Measurements from ENCODE around the gene COL18A1.
"Not testable (repeated sequence)": the region's sequence is repeated elsewhere in the genome, so short reads cannot be mapped to it uniquely, and the experiment has no call there.

DNA sequence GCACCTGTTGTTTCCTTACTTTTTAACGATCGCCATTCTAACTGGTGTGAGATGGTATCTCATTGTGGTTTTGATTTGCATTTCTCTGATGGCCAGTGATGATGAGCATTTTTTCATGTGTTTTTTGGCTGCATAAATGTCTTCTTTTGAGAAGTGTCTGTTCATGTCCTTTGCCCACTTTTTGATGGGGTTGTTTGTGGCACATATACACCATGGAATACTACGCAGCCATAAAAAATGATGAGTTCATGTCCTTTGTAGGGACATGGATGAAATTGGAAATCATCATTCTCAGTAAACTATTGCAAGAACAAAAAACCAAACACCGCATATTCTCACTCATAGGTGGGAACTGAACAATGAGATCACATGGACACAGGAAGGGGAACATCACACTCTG is 98.3 kb downstream of the COL18A1 start:
- TF ChIP-seq, protein P1, sequence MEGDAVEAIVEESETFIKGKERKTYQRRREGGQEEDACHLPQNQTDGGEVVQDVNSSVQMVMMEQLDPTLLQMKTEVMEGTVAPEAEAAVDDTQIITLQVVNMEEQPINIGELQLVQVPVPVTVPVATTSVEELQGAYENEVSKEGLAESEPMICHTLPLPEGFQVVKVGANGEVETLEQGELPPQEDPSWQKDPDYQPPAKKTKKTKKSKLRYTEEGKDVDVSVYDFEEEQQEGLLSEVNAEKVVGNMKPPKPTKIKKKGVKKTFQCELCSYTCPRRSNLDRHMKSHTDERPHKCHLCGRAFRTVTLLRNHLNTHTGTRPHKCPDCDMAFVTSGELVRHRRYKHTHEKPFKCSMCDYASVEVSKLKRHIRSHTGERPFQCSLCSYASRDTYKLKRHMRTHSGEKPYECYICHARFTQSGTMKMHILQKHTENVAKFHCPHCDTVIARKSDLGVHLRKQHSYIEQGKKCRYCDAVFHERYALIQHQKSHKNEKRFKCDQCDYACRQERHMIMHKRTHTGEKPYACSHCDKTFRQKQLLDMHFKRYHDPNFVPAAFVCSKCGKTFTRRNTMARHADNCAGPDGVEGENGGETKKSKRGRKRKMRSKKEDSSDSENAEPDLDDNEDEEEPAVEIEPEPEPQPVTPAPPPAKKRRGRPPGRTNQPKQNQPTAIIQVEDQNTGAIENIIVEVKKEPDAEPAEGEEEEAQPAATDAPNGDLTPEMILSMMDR (IDR thresholded peaks at IDR 0.05) = not testable (repeated sequence)
- not testable (repeated sequence) for TF ChIP-seq POLR2A (IDR thresholded peaks at IDR 0.05)
